Body of pancreas (tissue), 4 donors: Measurements from ENCODE around the gene SPOP. TPM values are rescaled to one million over a fixed set of nuclear protein-coding genes. Genes with fewer than 3 reads are reported as not detected.

ENCODE experiments used
- ATAC-seq: fragments of 150-250 bp; one replicate; pipeline ENCODE4 v1.9.1; 2016
- DNase-seq, 4 donors: peaks; one replicate each; pipeline ENCODE4 v3.0.0-alpha.2; 2019
- H3K27ac ChIP-seq, 4 donors: fragments of 200-600 bp; sonication (generic); 1 replicate in 3 of 4; 2 replicates in 1 of 4; pipeline versions ENCODE4 v1.5.1 to v1.6.1; 2016 to 2019; ENCODE audit warnings: mild to moderate bottlenecking in 1 of 4, mixed read lengths in 1 of 4, moderate library complexity in 1 of 4
- H3K27me3 ChIP-seq, 2 donors: fragments of 200-600 bp; sonication (generic); one replicate each; pipeline ENCODE4 v1.6.0; 2016; ENCODE audit warnings: mild to moderate bottlenecking in 1 of 2
- H3K36me3 ChIP-seq, 2 donors: fragments of 200-600 bp; sonication (generic); replicated peaks in 1 of 2; 2 replicates each; pipeline ENCODE4 v1.5.1; 2016; ENCODE audit warnings: low read depth in 2 of 2; ENCODE audit not compliant: insufficient read depth in 1 of 2
- H3K4me1 ChIP-seq: fragments of 200-600 bp; sonication (generic); one replicate; pipeline ENCODE4 v1.6.0; 2016
- H3K4me3 ChIP-seq, 2 donors: fragments of 200-600 bp; sonication (generic); 1 replicate in 1 of 2; 2 replicates in 1 of 2; pipeline ENCODE4 v1.5.1; 2016 to 2019
- H3K9me3 ChIP-seq, 3 donors: fragments of 200-600 bp; sonication (generic); 1 replicate in 2 of 3; 2 replicates in 1 of 3; pipeline ENCODE4 v1.5.1; 2016
- CTCF ChIP-seq, 7 experiments: fragments of 450-650 bp in 4 of 7; fragments of 200-600 bp in 3 of 7; sonication (generic) in 3 of 7; IDR thresholded peaks; one replicate each; pipeline ENCODE4 v1.5.1; 2016 to 2019; ENCODE audit warnings: antibody characterized with exemption in 7 of 7
- POLR2A ChIP-seq, 3 donors: fragments of 450-650 bp; IDR thresholded peaks; one replicate each; pipeline ENCODE4 v1.6.1; 2016; ENCODE audit warnings: antibody characterized with exemption in 3 of 3, mild to moderate bottlenecking in 2 of 3
- WGBS, 2 donors: methylation state at CpG; one replicate each; pipeline ENCODE4 v1.1.5; 2017; 5-methylcytosine and 5-hydroxymethylcytosine counted together
- intact Hi-C: fragments of 100-400 bp; cut with DNase I; formaldehyde crosslinking; loops from one replicate; pipeline ENCODE4 v1.15.1; 2023
- total RNA-seq, 2 donors: library from RNA; depleted of rRNA; stranded (reverse); fragments of >200 nt; gene quantifications; one replicate each; pipeline ENCODE4 v1.1.0, GENCODE V29; 2016

Gene SPOP
- total RNA-seq, 2 donors from 2014 or later: 42.3 to 57.4 TPM

- Histone ChIP-seq H3K4me1 (peaks cover 4% of the 10 kb centered on the region), H3K27ac (no peak overlapping the region)
- intact Hi-C loops: no loop called here
Observed at GRCh38 chr17:49664706-49665211, 13.1 kb downstream of the SPOP start.

GRCh38 chr17:49659661-49660382 lies 18.1 kb downstream of the SPOP start:
- H3K36me3 ChIP-seq: no peaks in the 10 kb centered on the region
- H3K9me3 ChIP-seq: no peaks in the 10 kb centered on the region
- H3K4me3 ChIP-seq: no peak overlapping the region
- H3K27me3 ChIP-seq: no peaks in the 10 kb centered on the region
- DNase-seq: no peak
- no peak for ATAC-seq
- no peaks in the 10 kb centered on the region for H3K4me1 ChIP-seq
- 96 to 98% methylated on average over 3 of the region's 3 CpGs for WGBS, 2 donors
- H3K27ac ChIP-seq: no peak overlapping the region
- TF ChIP-seq POLR2A (IDR thresholded peaks at IDR 0.05) (no peak), CTCF (IDR thresholded peaks at IDR 0.05) (no peak)
- intact Hi-C loops: no loop called here

More at GRCh38 chr17:49664706-49665211, 13.1 kb downstream of the SPOP start:
- WGBS, 2 donors: 77 to 81% methylated on average over 3 of the region's 3 CpGs
- no peaks in the 10 kb centered on the region for H3K36me3 ChIP-seq
- DNase-seq (no peak), ATAC-seq (no peak)
- H3K27me3 ChIP-seq: no peaks in the 10 kb centered on the region
- TF ChIP-seq CTCF (IDR thresholded peaks at IDR 0.05): no peak
- TF ChIP-seq POLR2A (IDR thresholded peaks at IDR 0.05): no peak
- no peaks in the 10 kb centered on the region for H3K9me3 ChIP-seq
- no peak overlapping the region for H3K4me3 ChIP-seq

GRCh38 chr17:49656247-49656646 lies 21.6 kb downstream of the SPOP start:
- no peak overlapping the region for H3K4me3 ChIP-seq
- no peaks in the 10 kb centered on the region for H3K4me1 ChIP-seq
- TF ChIP-seq CTCF (IDR thresholded peaks at IDR 0.05) (no peak), POLR2A (IDR thresholded peaks at IDR 0.05) (no peak)
- H3K36me3 ChIP-seq: no peaks in the 10 kb centered on the region
- no peak overlapping the region for H3K27ac ChIP-seq
- WGBS, 2 donors: 87 to 93% methylated on average over 1 of the region's 1 CpG
- DNase-seq (no peak), ATAC-seq (no peak)
- intact Hi-C loops: no loop called here
- H3K9me3 ChIP-seq: no peaks in the 10 kb centered on the region
- no peaks in the 10 kb centered on the region for H3K27me3 ChIP-seq

GRCh38 chr17:49647256-49647585 lies 30.7 kb downstream of the SPOP start:
- intact Hi-C loops: no loop called here

More at GRCh38 chr17:49647256-49647585, 30.7 kb downstream of the SPOP start:
- H3K36me3 ChIP-seq: no peaks in the 10 kb centered on the region
- no peaks in the 10 kb centered on the region for H3K27me3 ChIP-seq
- no peak for DNase-seq
- WGBS, 2 donors: 94 to 96% methylated on average over 8 of the region's 8 CpGs
- no peak for TF ChIP-seq CTCF (IDR thresholded peaks at IDR 0.05)
- no peak for TF ChIP-seq POLR2A (IDR thresholded peaks at IDR 0.05)
- H3K4me1 ChIP-seq: peaks cover 20% of the 10 kb centered on the region
- ATAC-seq: no peak
- no peaks in the 10 kb centered on the region for H3K9me3 ChIP-seq
- no peak overlapping the region for H3K4me3 ChIP-seq
- H3K27ac ChIP-seq: no peak overlapping the region
